Measurements from ENCODE around the gene MMRN1. TPM values are rescaled to one million over a fixed set of nuclear protein-coding genes. Genes with fewer than 3 reads are reported as not detected.

MMRN1 gene
- total RNA-seq, 4 donors from 2014 or later, result 0.80 to 58.0 (median 14.8) TPM

DNA sequence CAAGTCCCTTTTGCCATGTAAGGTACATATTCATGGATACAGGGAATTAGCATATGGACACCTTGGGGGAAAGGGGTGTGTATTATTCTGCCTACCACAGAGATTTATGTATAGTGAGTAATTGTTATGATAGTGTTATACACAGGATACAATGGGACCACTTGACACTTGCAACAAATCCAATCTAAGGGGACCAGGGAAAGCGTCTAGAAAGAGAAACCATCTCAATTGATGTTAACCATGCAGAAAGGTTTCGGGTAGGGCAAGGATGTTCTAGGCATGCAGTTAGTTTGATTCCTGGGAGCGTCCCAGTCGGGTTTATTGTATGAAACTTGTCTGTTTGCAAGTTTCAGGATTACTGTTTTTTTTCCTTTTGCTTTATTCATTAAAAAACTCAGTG is 34.2 kb downstream of the MMRN1 start:
- no peaks in the 10 kb centered on the region for H3K27me3 ChIP-seq
- H3K36me3 ChIP-seq, result no peaks in the 10 kb centered on the region
- no peaks in the 10 kb centered on the region for H3K4me1 ChIP-seq
- H3K4me3 ChIP-seq, result no peak overlapping the region
- intact Hi-C loops (cut with DNase I), result no loop called here
- WGBS, 2 donors, result 82 to 91% methylated on average over 4 of the region's 4 CpGs
- no peak for TF ChIP-seq POLR2A (IDR thresholded peaks at IDR 0.05)
- TF ChIP-seq, protein P1, sequence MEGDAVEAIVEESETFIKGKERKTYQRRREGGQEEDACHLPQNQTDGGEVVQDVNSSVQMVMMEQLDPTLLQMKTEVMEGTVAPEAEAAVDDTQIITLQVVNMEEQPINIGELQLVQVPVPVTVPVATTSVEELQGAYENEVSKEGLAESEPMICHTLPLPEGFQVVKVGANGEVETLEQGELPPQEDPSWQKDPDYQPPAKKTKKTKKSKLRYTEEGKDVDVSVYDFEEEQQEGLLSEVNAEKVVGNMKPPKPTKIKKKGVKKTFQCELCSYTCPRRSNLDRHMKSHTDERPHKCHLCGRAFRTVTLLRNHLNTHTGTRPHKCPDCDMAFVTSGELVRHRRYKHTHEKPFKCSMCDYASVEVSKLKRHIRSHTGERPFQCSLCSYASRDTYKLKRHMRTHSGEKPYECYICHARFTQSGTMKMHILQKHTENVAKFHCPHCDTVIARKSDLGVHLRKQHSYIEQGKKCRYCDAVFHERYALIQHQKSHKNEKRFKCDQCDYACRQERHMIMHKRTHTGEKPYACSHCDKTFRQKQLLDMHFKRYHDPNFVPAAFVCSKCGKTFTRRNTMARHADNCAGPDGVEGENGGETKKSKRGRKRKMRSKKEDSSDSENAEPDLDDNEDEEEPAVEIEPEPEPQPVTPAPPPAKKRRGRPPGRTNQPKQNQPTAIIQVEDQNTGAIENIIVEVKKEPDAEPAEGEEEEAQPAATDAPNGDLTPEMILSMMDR (IDR thresholded peaks at IDR 0.05), result no peak
- no peaks in the 10 kb centered on the region for H3K9me3 ChIP-seq
- no peak for DNase-seq
- H3K27ac ChIP-seq, result no peak overlapping the region

DNA sequence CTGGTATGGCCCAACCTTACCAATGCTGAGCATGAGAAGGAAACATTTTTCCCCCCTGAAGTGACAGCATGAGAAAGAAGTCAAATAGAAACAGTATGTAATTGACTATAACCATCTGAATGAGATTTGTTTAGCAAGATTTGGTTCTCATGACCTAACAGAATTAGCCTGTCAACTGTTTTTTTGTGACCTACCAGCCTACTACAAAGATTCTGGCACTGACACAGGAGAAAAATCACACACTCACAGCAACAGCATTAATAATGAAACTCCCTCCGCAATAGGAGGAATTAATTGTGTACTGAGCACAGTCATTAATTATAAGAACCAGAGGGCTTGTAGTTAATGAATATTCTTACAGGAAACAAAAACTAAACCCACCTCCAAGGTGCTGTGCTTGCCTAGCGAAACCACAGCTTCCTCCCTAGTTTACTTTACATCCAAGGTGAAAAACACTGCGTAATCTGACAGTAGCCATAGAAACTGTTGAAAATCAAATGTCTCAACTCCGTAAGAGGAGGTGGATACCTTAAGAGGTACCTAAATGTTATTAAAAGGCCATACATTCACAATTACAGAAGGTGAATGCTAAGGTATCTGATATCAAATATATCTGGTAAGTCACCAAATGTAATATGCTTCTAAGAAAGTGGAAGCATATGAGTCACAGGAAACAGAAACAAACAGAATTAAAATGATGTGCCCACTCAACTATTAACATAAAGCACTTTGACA is 34.9 kb downstream of the MMRN1 start:
- DNase-seq, result no peak
- intact Hi-C loops (cut with DNase I), result no loop called here
- WGBS, 2 donors, result 39 to 46% methylated on average over 4 of the region's 4 CpGs

DNA sequence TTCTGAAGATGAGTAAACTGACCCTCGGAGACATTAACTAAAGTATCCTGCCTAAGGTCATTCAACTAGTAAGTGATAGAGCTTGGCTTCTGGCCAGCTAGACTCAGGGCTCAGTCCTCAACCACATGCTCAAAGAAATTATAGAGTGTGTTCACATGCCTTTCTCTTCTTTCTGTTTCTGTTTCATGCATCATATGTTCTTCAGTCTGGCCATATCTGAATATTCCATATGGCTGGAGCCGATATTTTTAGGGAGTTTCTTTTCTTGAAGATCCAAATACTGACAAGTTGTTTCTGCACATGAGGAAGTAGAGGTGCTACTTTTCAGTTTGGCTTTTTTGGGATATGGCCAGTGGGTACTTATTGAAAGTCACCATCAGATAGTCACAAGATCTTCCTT is 44.9 kb downstream of the MMRN1 start:
- intact Hi-C loops (cut with DNase I), result no loop called here

More for the DNA sequence above, 34.9 kb downstream of the MMRN1 start:
- Histone ChIP-seq H3K9me3 (no peaks in the 10 kb centered on the region), H3K4me3 (no peak overlapping the region), H3K36me3 (no peaks in the 10 kb centered on the region), H3K4me1 (no peaks in the 10 kb centered on the region), H3K27ac (no peak overlapping the region), H3K27me3 (no peaks in the 10 kb centered on the region)
- TF ChIP-seq POLR2A (IDR thresholded peaks at IDR 0.05), result no peak
- TF ChIP-seq, protein P1 (IDR thresholded peaks at IDR 0.05), result no peak

DNA sequence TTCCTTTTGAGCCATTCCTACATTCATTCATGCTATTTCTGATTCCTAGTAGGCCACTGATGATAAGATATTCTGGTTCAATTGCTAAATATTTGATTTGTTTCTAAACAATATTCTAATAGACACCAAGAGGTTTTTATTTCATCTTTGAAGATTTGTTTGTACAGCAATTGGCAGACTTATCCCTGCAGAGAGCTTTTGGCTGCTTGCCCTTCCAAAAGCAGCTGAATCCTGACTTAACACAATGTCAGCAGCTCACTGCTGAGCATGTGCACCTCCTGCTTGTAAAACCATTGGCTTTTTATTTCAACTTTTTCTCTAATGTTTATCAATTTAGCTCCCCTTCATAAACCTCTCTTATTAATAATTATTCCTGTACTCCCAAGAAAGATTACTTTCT is 45.3 kb downstream of the MMRN1 start:
- H3K9me3 ChIP-seq, result no peaks in the 10 kb centered on the region
- TF ChIP-seq, protein P1 (IDR thresholded peaks at IDR 0.05), result no peak
- no peak for TF ChIP-seq POLR2A (IDR thresholded peaks at IDR 0.05)
- H3K4me3 ChIP-seq, result no peak overlapping the region
- intact Hi-C loops (cut with DNase I), result no loop called here
- H3K4me1 ChIP-seq, result no peaks in the 10 kb centered on the region
- H3K27me3 ChIP-seq, result no peaks in the 10 kb centered on the region
- no peaks in the 10 kb centered on the region for H3K36me3 ChIP-seq
- H3K27ac ChIP-seq, result no peak overlapping the region
- DNase-seq, result no peak

More for the DNA sequence above, 44.9 kb downstream of the MMRN1 start:
- Histone ChIP-seq H3K4me1 (no peaks in the 10 kb centered on the region), H3K27me3 (no peaks in the 10 kb centered on the region), H3K9me3 (no peaks in the 10 kb centered on the region), H3K27ac (no peak overlapping the region), H3K36me3 (no peaks in the 10 kb centered on the region), H3K4me3 (no peak overlapping the region)
- WGBS, 2 donors, result 54 to 59% methylated on average over 2 of the region's 2 CpGs
- TF ChIP-seq POLR2A (IDR thresholded peaks at IDR 0.05), result no peak
- TF ChIP-seq, protein P1 (IDR thresholded peaks at IDR 0.05), result no peak
- no peak for DNase-seq

DNA sequence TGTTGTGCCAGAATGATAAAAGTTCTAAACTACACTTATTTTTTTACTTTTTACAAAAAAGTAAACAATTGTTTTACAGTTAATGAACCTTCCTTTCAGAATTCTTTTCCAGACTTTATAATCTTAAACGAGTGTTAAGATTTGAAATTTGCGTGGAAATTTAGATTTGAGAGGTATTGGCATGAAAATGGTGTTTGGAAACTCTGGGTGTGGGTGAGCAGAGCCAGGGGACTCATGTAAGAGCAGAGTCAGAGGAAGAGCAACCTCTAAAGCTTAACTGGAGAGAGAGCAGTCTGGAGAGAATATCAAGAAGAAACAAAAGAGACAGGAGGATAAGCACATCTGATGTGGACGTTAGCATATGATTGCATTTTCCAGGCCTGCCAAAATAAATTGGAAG is 48.2 kb downstream of the MMRN1 start:
- intact Hi-C loops (cut with DNase I), result no loop called here
- WGBS, 2 donors, result 61 to 71% methylated on average over 3 of the region's 3 CpGs
- no peak for DNase-seq

More for the DNA sequence above, 48.2 kb downstream of the MMRN1 start:
- TF ChIP-seq POLR2A (IDR thresholded peaks at IDR 0.05), result no peak
- TF ChIP-seq, protein P1 (IDR thresholded peaks at IDR 0.05), result no peak
- Histone ChIP-seq H3K4me3 (no peak overlapping the region), H3K4me1 (no peaks in the 10 kb centered on the region), H3K9me3 (no peaks in the 10 kb centered on the region), H3K27ac (no peak overlapping the region), H3K27me3 (no peaks in the 10 kb centered on the region), H3K36me3 (no peaks in the 10 kb centered on the region)

Data from esophagus squamous epithelium (tissue), 5 donors.